ENCODE measurements around the gene SORCS1. TPM values are rescaled to one million over a fixed set of nuclear protein-coding genes. Genes with fewer than 3 reads are reported as not detected.

Gene SORCS1
- total RNA-seq, 4 donors from 2014 or later, result 34.3 to 85.0 (median 49.3) TPM

- H3K4me1 ChIP-seq, result peaks cover 0 to 23% (median 0%) of the 10 kb centered on the region in 4 donors
- no peak overlapping the region for H3K4me3 ChIP-seq
- no peaks in the 10 kb centered on the region for H3K27me3 ChIP-seq
- 64 to 85% methylated on average over 3 of the region's 3 CpGs for WGBS, 2 donors
- no peak for DNase-seq (ENCODE audit: low spot score in 2 of 2)
- no peaks in the 10 kb centered on the region for H3K36me3 ChIP-seq
- peak overlapping the region in 2 of 4 donors; percentile 53 to 82 for H3K27ac ChIP-seq
- TF ChIP-seq CTCF (IDR thresholded peaks at IDR 0.05) (no peak), POLR2A (IDR thresholded peaks at IDR 0.05) (no peak), EP300 (IDR thresholded peaks at IDR 0.05) (no peak)
- H3K9me3 ChIP-seq, result no peaks in the 10 kb centered on the region
These were observed 81.0 kb downstream of the SORCS1 start for GRCh38 chr10:107083388-107084009.

GRCh38 chr10:107081644-107082043 lies 82.9 kb downstream of the SORCS1 start:
- no peak for DNase-seq (ENCODE audit: low spot score in 2 of 2)
- no peaks in the 10 kb centered on the region for H3K27me3 ChIP-seq
- WGBS, 2 donors, result 24 to 43% methylated on average over 1 of the region's 1 CpG
- no peak overlapping the region for H3K4me3 ChIP-seq
- no peaks in the 10 kb centered on the region for H3K36me3 ChIP-seq
- peaks cover 0 to 28% (median 0%) of the 10 kb centered on the region in 4 donors for H3K4me1 ChIP-seq
- TF ChIP-seq POLR2A (IDR thresholded peaks at IDR 0.05) (no peak), EP300 (IDR thresholded peaks at IDR 0.05) (peak in 1 of 2 donors; percentile 26), CTCF (IDR thresholded peaks at IDR 0.05) (no peak)
- H3K27ac ChIP-seq, result peak overlapping the region; percentile 26 to 82 (median 62)
- no peaks in the 10 kb centered on the region for H3K9me3 ChIP-seq

GRCh38 chr10:107075117-107075516 lies 89.4 kb downstream of the SORCS1 start:
- TF ChIP-seq CTCF (IDR thresholded peaks at IDR 0.05), result no peak
- no peak for TF ChIP-seq EP300 (IDR thresholded peaks at IDR 0.05)
- no peak for TF ChIP-seq POLR2A (IDR thresholded peaks at IDR 0.05)
- Histone ChIP-seq H3K27me3 (no peaks in the 10 kb centered on the region), H3K4me3 (no peak overlapping the region), H3K27ac (peak overlapping the region in 2 of 4 donors; percentile 24 to 82), H3K4me1 (peaks cover 0 to 19% (median 9%) of the 10 kb centered on the region in 4 donors), H3K9me3 (no peaks in the 10 kb centered on the region), H3K36me3 (no peaks in the 10 kb centered on the region)
- no peak for DNase-seq (ENCODE audit: low spot score in 2 of 2)
- WGBS, 2 donors, result 51 to 59% methylated on average over 2 of the region's 2 CpGs

DNA sequence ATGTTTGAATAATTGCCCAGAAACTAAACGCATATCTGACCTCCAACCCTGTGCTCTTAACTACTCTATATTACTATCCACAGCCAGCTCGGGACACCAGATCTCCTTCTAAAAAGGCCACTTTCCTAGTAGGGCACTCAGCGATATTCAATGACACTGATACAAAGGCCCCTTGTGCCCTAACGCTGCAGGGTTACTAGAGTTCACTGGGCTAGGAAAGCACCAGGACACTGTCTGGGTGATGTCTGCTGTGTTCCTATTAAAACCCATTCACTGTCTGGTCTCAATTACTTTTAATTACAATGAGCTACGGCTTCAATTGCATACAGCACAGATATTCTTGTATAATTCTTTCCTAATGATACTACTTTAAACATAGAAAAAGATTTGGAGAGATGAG lies 91.7 kb downstream of the SORCS1 start:
- no peaks in the 10 kb centered on the region for H3K36me3 ChIP-seq
- H3K4me3 ChIP-seq, result no peak overlapping the region
- DNase-seq (ENCODE audit: low spot score in 2 of 2), result no peak
- H3K27me3 ChIP-seq, result no peaks in the 10 kb centered on the region
- H3K9me3 ChIP-seq, result no peaks in the 10 kb centered on the region
- WGBS, 2 donors, result 24 to 29% methylated on average over 5 of the region's 5 CpGs
- TF ChIP-seq POLR2A (IDR thresholded peaks at IDR 0.05), result no peak
- TF ChIP-seq CTCF (IDR thresholded peaks at IDR 0.05), result no peak
- no peak for TF ChIP-seq EP300 (IDR thresholded peaks at IDR 0.05)
- H3K27ac ChIP-seq, result peak overlapping the region in 3 of 4 donors; percentile 12 to 57 (median 53)
- H3K4me1 ChIP-seq, result peaks cover 0 to 19% (median 9%) of the 10 kb centered on the region in 4 donors

DNA sequence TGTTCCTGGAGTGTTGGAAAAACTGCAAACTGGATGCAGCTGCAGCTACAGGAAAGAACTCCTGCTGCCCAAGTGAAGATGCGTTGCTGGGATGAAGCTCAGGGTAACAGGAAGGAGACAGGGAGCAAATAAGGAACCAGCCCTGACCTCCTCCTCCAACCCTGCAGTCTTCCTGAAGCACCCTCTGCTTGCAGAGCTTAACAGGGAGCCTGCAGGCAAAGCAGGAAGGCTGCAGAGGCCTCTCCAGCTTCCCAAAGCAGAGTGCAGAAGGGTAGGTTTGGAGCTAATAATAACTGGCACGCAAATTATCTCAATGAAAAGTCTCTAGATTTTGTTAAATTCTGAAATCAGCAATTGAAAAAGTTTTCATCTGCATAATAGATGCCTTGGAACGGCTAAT lies 92.5 kb downstream of the SORCS1 start:
- no peaks in the 10 kb centered on the region for H3K9me3 ChIP-seq
- peak overlapping the region in 3 of 4 donors; percentile 12 to 57 (median 53) for H3K27ac ChIP-seq
- no peaks in the 10 kb centered on the region for H3K27me3 ChIP-seq
- TF ChIP-seq CTCF (IDR thresholded peaks at IDR 0.05) (no peak), POLR2A (IDR thresholded peaks at IDR 0.05) (no peak), EP300 (IDR thresholded peaks at IDR 0.05) (no peak)
- WGBS, 2 donors, result 47 to 55% methylated on average over 3 of the region's 3 CpGs
- DNase-seq (ENCODE audit: low spot score in 2 of 2), result no peak
- H3K4me3 ChIP-seq, result no peak overlapping the region
- no peaks in the 10 kb centered on the region for H3K36me3 ChIP-seq
- peaks cover 0 to 19% (median 8%) of the 10 kb centered on the region in 4 donors for H3K4me1 ChIP-seq

All from tibial nerve (tissue), 4 donors.